Ishikawa (cell line): ENCODE measurements around the gene NDUFA5.

Experiments
- CEBPB ChIP-seq: IDR thresholded peaks from 2 replicates; pipeline ENCODE4 v1.6.1; 2012
- CREB1 ChIP-seq: IDR thresholded peaks from 2 replicates; pipeline ENCODE4 v1.6.1; 2012; ENCODE audit warnings: low read depth
- EGR1 ChIP-seq: IDR thresholded peaks from 2 replicates; pipeline ENCODE4 v1.6.1; 2012
- EP300 ChIP-seq: IDR thresholded peaks from 2 replicates; pipeline ENCODE4 v1.6.1; 2012; ENCODE audit warnings: borderline replicate concordance
- FOXM1 ChIP-seq: IDR thresholded peaks from 2 replicates; pipeline ENCODE4 v1.6.1; 2012; ENCODE audit warnings: low read depth, borderline replicate concordance
- NFIC ChIP-seq: IDR thresholded peaks from 2 replicates; pipeline ENCODE4 v1.6.1; 2012
- RAD21 ChIP-seq: IDR thresholded peaks from 2 replicates; pipeline ENCODE4 v1.6.1; 2012; ENCODE audit warnings: low read depth
- TAF1 ChIP-seq: IDR thresholded peaks from 2 replicates; pipeline ENCODE4 v1.6.1; 2012; ENCODE audit warnings: low read depth, mild to moderate bottlenecking
- TCF12 ChIP-seq: IDR thresholded peaks from 2 replicates; pipeline ENCODE4 v1.6.1; 2012; ENCODE audit warnings: low read depth
- TEAD4 ChIP-seq: IDR thresholded peaks from 2 replicates; pipeline ENCODE4 v1.6.1; 2012
- USF1 ChIP-seq: IDR thresholded peaks from 2 replicates; pipeline ENCODE4 v1.6.1; 2012
- YY1 ChIP-seq: IDR thresholded peaks from 2 replicates; pipeline ENCODE4 v1.6.1; 2012; ENCODE audit warnings: low read depth
- ZBTB7A ChIP-seq: IDR thresholded peaks from 2 replicates; pipeline ENCODE4 v1.6.1; 2012; ENCODE audit warnings: low read depth
- TF ChIP-seq, protein P1 (sequence below): IDR thresholded peaks from 2 replicates; pipeline ENCODE4 v1.6.1; 2012; ENCODE audit warnings: low read depth, mild to moderate bottlenecking
- TF ChIP-seq, protein P2 (sequence below): IDR thresholded peaks from 2 replicates; pipeline ENCODE4 v1.6.1; 2012

Gene NDUFA5

GRCh38 chr7:123580406-123581161, 23.0 kb upstream of the NDUFA5 start:
- no peak for TF ChIP-seq CEBPB
- TF ChIP-seq ZBTB7A, result no peak
- no peak for TF ChIP-seq TAF1
- TF ChIP-seq FOXM1, result no peak
- TF ChIP-seq EGR1, result no peak
- TF ChIP-seq USF1, result no peak
- TF ChIP-seq RAD21, result peak; percentile 70

GRCh38 chr7:123579416-123579815, 21.8 kb upstream of the NDUFA5 start:
- TF ChIP-seq EGR1 (no peak), TCF12 (no peak)

- TF ChIP-seq TAF1, result no peak
Observed at GRCh38 chr7:123573896-123574467, 16.4 kb upstream of the NDUFA5 start.

- TF ChIP-seq CEBPB (no peak), FOXM1 (no peak), CREB1 (no peak), RAD21 (no peak), TCF12 (no peak), YY1 (no peak), EGR1 (no peak), USF1 (no peak), TAF1 (no peak), NFIC (no peak), EP300 (no peak), TEAD4 (no peak), ZBTB7A (no peak)
- TF ChIP-seq, protein P1, sequence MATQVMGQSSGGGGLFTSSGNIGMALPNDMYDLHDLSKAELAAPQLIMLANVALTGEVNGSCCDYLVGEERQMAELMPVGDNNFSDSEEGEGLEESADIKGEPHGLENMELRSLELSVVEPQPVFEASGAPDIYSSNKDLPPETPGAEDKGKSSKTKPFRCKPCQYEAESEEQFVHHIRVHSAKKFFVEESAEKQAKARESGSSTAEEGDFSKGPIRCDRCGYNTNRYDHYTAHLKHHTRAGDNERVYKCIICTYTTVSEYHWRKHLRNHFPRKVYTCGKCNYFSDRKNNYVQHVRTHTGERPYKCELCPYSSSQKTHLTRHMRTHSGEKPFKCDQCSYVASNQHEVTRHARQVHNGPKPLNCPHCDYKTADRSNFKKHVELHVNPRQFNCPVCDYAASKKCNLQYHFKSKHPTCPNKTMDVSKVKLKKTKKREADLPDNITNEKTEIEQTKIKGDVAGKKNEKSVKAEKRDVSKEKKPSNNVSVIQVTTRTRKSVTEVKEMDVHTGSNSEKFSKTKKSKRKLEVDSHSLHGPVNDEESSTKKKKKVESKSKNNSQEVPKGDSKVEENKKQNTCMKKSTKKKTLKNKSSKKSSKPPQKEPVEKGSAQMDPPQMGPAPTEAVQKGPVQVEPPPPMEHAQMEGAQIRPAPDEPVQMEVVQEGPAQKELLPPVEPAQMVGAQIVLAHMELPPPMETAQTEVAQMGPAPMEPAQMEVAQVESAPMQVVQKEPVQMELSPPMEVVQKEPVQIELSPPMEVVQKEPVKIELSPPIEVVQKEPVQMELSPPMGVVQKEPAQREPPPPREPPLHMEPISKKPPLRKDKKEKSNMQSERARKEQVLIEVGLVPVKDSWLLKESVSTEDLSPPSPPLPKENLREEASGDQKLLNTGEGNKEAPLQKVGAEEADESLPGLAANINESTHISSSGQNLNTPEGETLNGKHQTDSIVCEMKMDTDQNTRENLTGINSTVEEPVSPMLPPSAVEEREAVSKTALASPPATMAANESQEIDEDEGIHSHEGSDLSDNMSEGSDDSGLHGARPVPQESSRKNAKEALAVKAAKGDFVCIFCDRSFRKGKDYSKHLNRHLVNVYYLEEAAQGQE, result no peak
- TF ChIP-seq, protein P2, sequence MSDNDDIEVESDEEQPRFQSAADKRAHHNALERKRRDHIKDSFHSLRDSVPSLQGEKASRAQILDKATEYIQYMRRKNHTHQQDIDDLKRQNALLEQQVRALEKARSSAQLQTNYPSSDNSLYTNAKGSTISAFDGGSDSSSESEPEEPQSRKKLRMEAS, result no peak
Observed at GRCh38 chr7:123573341-123573740, 15.7 kb upstream of the NDUFA5 start.

- TF ChIP-seq CREB1, result no peak
- TF ChIP-seq USF1, result no peak
- TF ChIP-seq YY1, result no peak
- no peak for TF ChIP-seq TAF1
Observed at GRCh38 chr7:123571684-123572083, 14.1 kb upstream of the NDUFA5 start.

GRCh38 chr7:123571187-123571586, 13.6 kb upstream of the NDUFA5 start:
- TF ChIP-seq ZBTB7A (no peak), EP300 (no peak), TCF12 (no peak), FOXM1 (no peak)

DNA sequence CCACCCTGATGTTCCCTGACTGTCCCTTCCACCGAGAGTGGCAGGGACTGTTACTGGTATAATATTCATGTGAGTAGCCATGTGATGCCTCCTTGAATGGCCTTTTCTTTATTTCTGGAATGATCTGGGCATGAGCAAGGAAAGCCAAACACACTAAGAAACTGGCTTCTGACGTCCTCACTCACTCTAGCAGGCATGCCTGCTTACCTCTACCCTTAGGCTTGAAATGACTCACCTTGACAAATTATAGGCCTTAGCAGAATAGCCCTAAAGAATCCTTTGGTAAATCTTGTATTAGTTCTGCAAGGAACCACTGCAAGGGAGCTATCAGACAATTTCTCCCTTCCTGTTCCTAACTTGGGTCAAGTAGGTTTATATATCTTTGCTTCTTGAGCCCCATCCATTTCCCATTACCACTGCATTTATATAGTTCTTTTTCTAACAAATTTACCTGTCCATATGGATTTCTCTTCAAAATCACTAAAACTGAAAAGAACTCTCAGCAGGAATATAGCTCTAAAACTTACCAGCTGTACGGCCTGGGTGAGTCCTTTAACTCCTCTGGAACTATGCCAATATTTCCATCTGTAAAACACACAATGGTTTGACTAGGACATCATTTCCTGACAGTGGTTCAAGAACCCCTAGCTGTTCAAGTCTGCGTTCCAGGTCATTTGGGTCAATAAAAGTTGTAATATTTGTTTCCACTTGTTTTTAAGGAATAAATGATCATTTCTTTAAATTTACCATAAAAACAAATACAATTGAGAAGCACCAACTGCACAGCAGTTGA, 13.0 kb upstream of the NDUFA5 start:
- TF ChIP-seq TEAD4, result no peak
- no peak for TF ChIP-seq RAD21
- TF ChIP-seq ZBTB7A, result no peak
- no peak for TF ChIP-seq EGR1

GRCh38 chr7:123569352-123570010, 11.9 kb upstream of the NDUFA5 start:
- TF ChIP-seq, protein P1, result no peak
- TF ChIP-seq, protein P2, result no peak
- TF ChIP-seq TCF12 (no peak), RAD21 (no peak), FOXM1 (no peak), USF1 (no peak), EP300 (no peak), NFIC (no peak), ZBTB7A (no peak), YY1 (no peak)
